GM12864 (cell line): Measurements from ENCODE around the gene TMEM131L.

Experiments used
- DNase-seq: peaks from one replicate; pipeline ENCODE4 v3.0.0-alpha.2; 2011; ENCODE audit warnings: low read depth
- H3K4me3 ChIP-seq: 2 replicates; pipeline ENCODE4 v1.5.1; 2011; ENCODE audit warnings: mild to moderate bottlenecking, low read depth, low read length, control low read depth
- TF ChIP-seq, protein P1 (sequence below): IDR thresholded peaks from 2 replicates; pipeline ENCODE4 v1.5.1; 2011; ENCODE audit warnings: low read depth, mild to moderate bottlenecking, moderate library complexity, low read length, control low read depth, inconsistent platforms; ENCODE audit errors: missing control alignments

TMEM131L gene

DNA sequence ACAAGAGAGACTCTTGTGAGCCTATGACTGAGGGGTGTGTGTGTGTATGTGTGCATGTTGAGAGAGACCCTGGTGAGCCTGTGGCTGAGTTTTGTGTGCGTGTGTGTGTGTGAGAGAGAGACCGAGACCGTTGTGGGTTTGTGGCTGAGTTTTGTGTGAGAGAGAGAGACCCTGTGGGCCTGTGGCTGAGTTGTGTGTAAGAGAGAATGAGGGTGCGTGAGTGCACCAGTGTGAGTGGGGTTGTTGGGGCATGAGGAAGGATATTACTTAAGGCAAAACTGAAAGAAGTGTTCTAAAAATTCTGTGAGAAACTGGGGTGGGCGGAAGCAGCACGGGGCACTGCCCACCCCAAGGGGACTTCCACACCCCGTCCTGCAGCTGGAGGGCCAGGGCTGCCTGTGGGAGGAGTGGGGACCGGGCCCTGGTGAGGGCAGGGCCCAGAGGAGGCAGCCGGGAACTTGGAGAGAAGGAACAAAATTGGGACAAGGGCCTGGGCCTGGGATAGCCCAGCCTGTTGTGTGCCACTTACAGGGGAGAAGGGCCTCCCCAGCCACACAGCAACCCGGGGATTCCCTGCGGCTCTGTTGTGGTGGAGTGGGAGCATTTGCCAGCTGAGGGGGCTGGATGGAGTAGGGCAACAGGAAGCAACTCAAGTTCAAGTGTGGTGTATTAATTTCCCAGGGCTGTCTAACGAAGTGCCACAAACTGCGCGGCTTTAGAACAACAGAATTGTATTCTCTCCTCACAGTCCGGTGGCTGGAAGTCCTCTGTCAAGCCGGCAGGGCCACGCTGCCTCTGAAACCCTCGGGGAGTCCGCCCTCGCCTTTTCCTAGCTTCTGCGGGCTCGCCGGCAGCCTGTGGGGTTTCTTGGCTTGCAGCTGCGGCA lies 22.1 kb downstream of the TMEM131L start:
- TF ChIP-seq, protein P1, sequence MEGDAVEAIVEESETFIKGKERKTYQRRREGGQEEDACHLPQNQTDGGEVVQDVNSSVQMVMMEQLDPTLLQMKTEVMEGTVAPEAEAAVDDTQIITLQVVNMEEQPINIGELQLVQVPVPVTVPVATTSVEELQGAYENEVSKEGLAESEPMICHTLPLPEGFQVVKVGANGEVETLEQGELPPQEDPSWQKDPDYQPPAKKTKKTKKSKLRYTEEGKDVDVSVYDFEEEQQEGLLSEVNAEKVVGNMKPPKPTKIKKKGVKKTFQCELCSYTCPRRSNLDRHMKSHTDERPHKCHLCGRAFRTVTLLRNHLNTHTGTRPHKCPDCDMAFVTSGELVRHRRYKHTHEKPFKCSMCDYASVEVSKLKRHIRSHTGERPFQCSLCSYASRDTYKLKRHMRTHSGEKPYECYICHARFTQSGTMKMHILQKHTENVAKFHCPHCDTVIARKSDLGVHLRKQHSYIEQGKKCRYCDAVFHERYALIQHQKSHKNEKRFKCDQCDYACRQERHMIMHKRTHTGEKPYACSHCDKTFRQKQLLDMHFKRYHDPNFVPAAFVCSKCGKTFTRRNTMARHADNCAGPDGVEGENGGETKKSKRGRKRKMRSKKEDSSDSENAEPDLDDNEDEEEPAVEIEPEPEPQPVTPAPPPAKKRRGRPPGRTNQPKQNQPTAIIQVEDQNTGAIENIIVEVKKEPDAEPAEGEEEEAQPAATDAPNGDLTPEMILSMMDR = no peak
- DNase-seq = peak; percentile 90
- peak overlapping the region; percentile 80 for H3K4me3 ChIP-seq

DNA sequence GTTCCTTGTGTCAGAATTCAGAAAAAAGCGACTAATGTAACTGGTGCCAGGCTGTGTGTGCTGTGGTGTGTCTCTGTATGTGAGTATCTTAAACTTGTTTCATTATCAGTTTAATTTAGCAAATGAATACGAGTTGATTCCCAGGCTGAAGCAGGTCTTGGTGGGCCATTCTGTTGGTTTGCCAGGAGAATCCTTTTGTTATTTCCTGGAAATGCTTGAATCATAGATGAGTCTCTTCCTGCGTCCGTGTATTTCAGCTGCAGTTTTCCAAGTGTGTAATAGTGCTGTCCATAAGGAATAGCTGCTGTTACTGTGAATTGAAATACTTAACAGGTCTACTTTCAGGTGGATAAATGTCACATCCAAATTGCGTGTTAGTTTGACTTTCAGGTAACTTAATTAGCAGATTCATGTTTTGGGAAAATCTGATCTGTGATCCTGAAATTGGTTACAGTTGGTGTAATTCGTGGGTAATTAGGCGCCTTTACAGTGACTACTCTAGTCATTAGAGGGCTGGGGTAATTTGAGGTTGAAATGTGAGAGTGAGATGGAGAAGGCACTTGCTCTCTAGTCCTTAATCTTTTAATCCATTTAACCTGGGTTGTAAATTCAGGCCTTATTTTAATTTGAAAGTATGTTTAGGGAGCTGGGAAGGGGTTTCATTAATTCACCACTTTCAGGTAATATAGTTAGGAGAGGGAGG lies 23.8 kb downstream of the TMEM131L start:
- peak overlapping the region; percentile 80 for H3K4me3 ChIP-seq
- no peak for DNase-seq
- TF ChIP-seq, protein P1 = no peak

DNA sequence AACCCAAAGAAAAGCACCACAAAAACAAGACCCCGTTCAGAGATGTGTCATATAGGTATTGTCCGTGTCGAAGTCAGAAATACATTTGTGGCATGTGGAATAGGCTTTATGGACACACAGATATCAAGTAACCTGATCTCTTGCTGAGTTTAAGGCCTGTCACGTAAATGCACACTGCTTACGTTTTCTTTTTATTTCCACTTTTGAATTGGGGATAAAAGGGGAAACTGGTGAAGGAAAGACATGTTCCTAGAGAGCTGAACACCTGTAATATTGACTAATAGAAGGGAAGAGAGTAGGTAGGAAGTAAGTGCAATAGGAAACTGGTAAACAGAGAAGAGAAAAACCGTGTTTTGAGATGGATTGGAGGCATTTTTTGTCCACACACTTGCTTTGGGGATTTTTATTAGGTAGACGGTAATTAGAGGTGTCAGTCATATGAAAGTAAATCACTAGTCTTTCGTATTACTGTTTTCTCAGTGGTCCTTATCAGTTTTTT lies 24.9 kb downstream of the TMEM131L start:
- TF ChIP-seq, protein P1 = no peak
- H3K4me3 ChIP-seq = peak overlapping the region; percentile 80
- no peak for DNase-seq

DNA sequence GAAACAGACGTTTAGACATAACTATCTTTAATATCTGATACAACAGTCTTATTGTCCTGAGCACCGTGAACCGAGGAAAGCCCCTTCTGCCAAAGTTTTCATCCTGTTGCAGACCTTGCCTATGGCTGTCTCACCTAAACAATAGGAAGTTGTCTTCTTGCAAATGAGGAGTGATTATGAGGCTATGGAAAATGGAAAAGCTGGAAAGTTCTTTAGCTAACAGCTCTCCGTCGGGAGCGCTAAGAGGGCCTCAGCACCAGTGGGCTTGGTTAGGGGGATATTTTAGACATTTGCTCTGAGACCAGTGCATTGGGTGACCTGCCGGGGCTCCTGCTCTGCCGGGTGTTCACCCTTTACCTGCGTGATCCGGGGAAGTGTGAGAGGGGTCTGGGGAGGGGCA lies 28.4 kb downstream of the TMEM131L start:
- H3K4me3 ChIP-seq = peak overlapping the region; percentile 37
- TF ChIP-seq, protein P1 = no peak
- DNase-seq = no peak

DNA sequence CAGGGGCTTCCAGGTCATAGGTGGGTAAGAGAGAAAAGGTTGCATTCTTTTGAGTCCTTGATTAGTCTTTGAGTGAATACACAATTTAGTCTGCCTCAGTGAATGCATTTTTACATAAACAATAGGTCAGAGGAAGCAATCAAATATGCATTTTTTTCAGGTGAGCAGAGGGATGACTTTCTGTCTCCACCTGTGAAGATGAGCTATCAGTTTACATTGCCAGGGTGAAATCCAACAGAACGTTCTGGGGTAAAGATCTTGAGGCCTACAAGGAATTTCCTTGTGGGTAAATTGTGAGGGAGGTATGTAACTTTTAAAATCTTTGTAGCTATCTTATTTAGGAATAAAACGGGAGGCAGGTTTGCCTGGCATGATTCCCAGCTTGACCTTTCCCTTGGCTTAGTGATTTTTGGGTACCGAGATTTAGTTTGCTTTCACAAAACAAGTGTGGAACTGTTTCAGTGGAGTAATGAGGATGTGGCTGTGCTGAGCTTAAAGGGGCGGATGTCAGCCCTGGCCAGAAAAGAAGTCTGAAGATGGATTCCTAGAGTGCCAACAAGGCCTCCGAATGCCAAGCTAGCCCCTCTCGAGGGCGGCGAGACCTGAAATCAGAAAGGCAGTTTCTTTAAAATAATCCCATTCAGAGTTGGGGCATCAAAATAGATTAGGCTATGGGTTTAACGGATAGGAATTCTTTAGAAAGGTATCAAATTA lies 29.5 kb downstream of the TMEM131L start:
- DNase-seq = no peak
- TF ChIP-seq, protein P1 = no peak
- H3K4me3 ChIP-seq = peak overlapping the region; percentile 29

DNA sequence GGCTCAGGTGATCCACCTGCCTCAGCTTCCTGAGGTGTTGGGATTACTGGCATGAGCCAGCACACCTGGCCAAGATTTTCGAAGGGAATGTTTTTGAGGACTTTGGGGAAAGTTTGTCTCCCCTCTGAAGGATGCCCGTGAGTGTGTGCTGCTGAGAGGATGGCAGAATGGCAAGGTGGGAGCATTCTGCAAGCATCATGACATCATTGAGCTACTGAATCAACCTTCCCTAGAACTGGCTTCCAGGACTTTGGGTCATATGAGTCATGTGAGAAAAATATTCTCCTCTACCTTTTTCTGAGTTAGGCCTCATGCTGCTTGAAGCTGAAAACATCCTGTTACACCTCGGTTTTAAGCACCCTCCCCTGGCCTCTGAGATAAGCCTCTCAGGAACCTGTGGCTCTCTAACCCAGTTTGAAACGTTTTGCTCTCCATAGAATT lies 31.0 kb downstream of the TMEM131L start:
- DNase-seq = no peak
- TF ChIP-seq, protein P1 = no peak
- peak overlapping the region; percentile 9; the same call in 1 of the 2 replicates for H3K4me3 ChIP-seq
